K562 (cell line): ENCODE measurements around the gene SPINT1. TPM values are rescaled to one million over a fixed set of nuclear protein-coding genes. Genes with fewer than 3 reads are reported as not detected.

ENCODE experiments used
- ATAC-seq: fragments of 200-7000 bp; cut with Tn5 transposase; 3 replicates; pipeline ENCODE4 v1.9.1; 2020; ENCODE audit warnings: moderate library complexity
- BruUV-seq: library from RNA; stranded (reverse); fragments of 400-500 nt; replicated peaks from 2 replicates; lab custom pipeline; 2021; lab: Mats Ljungman, UMichigan
- CTCF ChIA-PET: fragments of 300-600 bp; formaldehyde crosslinking; extraction: SDS; loops from one replicate; lab custom pipeline; 2021; ENCODE audit warnings: low intra/inter-chr PET ratio; lab: Yijun Ruan, JAX
- POLR2A ChIA-PET: fragments of 300-600, 350-650 bp; sonication (Branson Sonifier 250); formaldehyde crosslinking; extraction: SDS; loops from one replicate; lab custom pipeline; 2021; ENCODE audit warnings: antibody characterized with exemption, inconsistent platforms; lab: Yijun Ruan, JAX
- DNase-seq, 4 experiments: peaks; one replicate each; pipeline versions ENCODE4 v3.0.0 to v3.0.0-alpha.2; 2011 to 2018; ENCODE audit warnings: low spot score in 3 of 4, mixed read lengths in 3 of 4; ENCODE audit errors: extremely low read depth in 1 of 4
- FAIRE-seq: peaks from 2 replicates; lab custom pipeline; 2011; peaks lifted over from hg19 to GRCh38; lab: Jason Lieb, UNC
- H2AFZ ChIP-seq: 2 replicates; pipeline ENCODE4 v1.6.0; 2011; ENCODE audit warnings: low read depth, low read length, control low read depth, inconsistent platforms
- H3K27ac ChIP-seq: fragments of 200-600 bp; 3 replicates; pipeline ENCODE4 v1.8.0; 2011; ENCODE audit warnings: low read depth, mild to moderate bottlenecking, control low read depth, inconsistent platforms, low read length, moderate library complexity, mixed read lengths; ENCODE audit errors: extremely low read depth
- H3K27me3 ChIP-seq, 2 experiments: fragments of 300-600 bp in 1 of 2; 2 replicates in 1 of 2; 3 replicates in 1 of 2; pipeline versions ENCODE4 v1.6.0 to v1.8.0; 2011; ENCODE audit warnings: inconsistent platforms in 2 of 2, low read length in 2 of 2, mild to moderate bottlenecking in 1 of 2, mixed read lengths in 1 of 2, moderate library complexity in 1 of 2; ENCODE audit not compliant: control insufficient read depth in 2 of 2, insufficient read depth in 2 of 2
- H3K36me3 ChIP-seq: fragments of 300-600 bp; 3 replicates; pipeline ENCODE4 v1.8.0; 2011; ENCODE audit warnings: mild to moderate bottlenecking, low read length, inconsistent platforms; ENCODE audit not compliant: control insufficient read depth, insufficient read depth
- H3K4me1 ChIP-seq, 2 experiments: fragments of 200-600 bp in 1 of 2; replicated peaks in 1 of 2; 2 replicates in 1 of 2; 3 replicates in 1 of 2; pipeline versions ENCODE4 v1.5.1 to v1.8.0; 2011; ENCODE audit warnings: inconsistent platforms in 2 of 2, low read length in 2 of 2, mild to moderate bottlenecking in 1 of 2, mixed read lengths in 1 of 2, moderate library complexity in 1 of 2; ENCODE audit not compliant: control insufficient read depth in 2 of 2, insufficient read depth in 2 of 2
- H3K4me2 ChIP-seq: 2 replicates; pipeline ENCODE4 v1.6.1; 2011; ENCODE audit warnings: low read length, control low read depth, inconsistent platforms, mixed read lengths; ENCODE audit not compliant: insufficient read depth
- H3K4me3 ChIP-seq: fragments of 200-600 bp; sonication (generic), shearing (Covaris generic); 2 replicates; pipeline ENCODE4 v1.5.1; 2016; ENCODE audit warnings: control low read depth, inconsistent platforms
- H3K79me2 ChIP-seq: fragments of 200-600 bp; 3 replicates; pipeline ENCODE4 v1.8.0; 2011; ENCODE audit warnings: low read length, inconsistent platforms; ENCODE audit not compliant: control insufficient read depth, insufficient read depth
- H3K9ac ChIP-seq, 2 experiments: 2 replicates each; pipeline versions ENCODE4 v1.6.0 to v1.6.1; 2011; ENCODE audit warnings: low read depth in 2 of 2, low read length in 2 of 2, control low read depth in 1 of 2, inconsistent platforms in 1 of 2, mild to moderate bottlenecking in 1 of 2, mixed read lengths in 1 of 2; ENCODE audit not compliant: insufficient read depth in 1 of 2
- H3K9me1 ChIP-seq: one replicate; pipeline ENCODE4 v1.6.0; 2011; ENCODE audit warnings: inconsistent platforms, mild to moderate bottlenecking, low read length, moderate library complexity; ENCODE audit not compliant: control insufficient read depth, insufficient read depth
- H3K9me3 ChIP-seq: replicated peaks from 2 replicates; pipeline ENCODE4 v1.5.1; 2011; ENCODE audit warnings: low read depth, low read length, inconsistent platforms; ENCODE audit not compliant: control insufficient read depth, insufficient read depth
- H4K20me1 ChIP-seq: replicated peaks from 2 replicates; pipeline ENCODE4 v1.6.1; 2011; ENCODE audit warnings: low read length, inconsistent platforms, mixed read lengths; ENCODE audit not compliant: control insufficient read depth, insufficient read depth
- CBFA2T2 ChIP-seq: fragments of 450-650 bp; conservative IDR thresholded peaks from 2 replicates; pipeline ENCODE4 v1.6.1; 2017; ENCODE audit warnings: mild to moderate bottlenecking
- ILK ChIP-seq: fragments of 450-650 bp; IDR thresholded peaks from 2 replicates; pipeline ENCODE4 v1.6.1; 2016; ENCODE audit warnings: missing genetic modification characterization, low read depth, mild to moderate bottlenecking, missing compliant biosample characterization, moderate library complexity, borderline replicate concordance
- NFATC3 ChIP-seq: fragments of 450-650 bp; IDR thresholded peaks from 2 replicates; pipeline ENCODE4 v1.6.1; 2017; ENCODE audit warnings: mild to moderate bottlenecking
- NFXL1 ChIP-seq: fragments of 450-650 bp; formaldehyde crosslinking; IDR thresholded peaks from 2 replicates; pipeline ENCODE4 v1.4.0; 2021; ENCODE audit warnings: mild to moderate bottlenecking
- RBBP5 ChIP-seq: fragments of 200-600 bp; sonication (generic); IDR thresholded peaks from 2 replicates; pipeline ENCODE4 v1.6.1; 2012; ENCODE audit warnings: borderline replicate concordance, mild to moderate bottlenecking, low read length, control low read depth, inconsistent platforms; ENCODE audit not compliant: insufficient read depth, poor library complexity, severe bottlenecking
- RREB1 ChIP-seq: fragments of 250-450 bp; sonication (Bioruptor Pico); IDR thresholded peaks from 2 replicates; pipeline ENCODE4 v1.4.0; 2020
- SOX6 ChIP-seq: fragments of 450-650 bp; IDR thresholded peaks from 2 replicates; pipeline ENCODE4 v1.6.1; 2014; ENCODE audit warnings: mild to moderate bottlenecking
- TCF3 ChIP-seq: sonication (generic); formaldehyde crosslinking; IDR thresholded peaks from 2 replicates; pipeline ENCODE4 v1.4.0; 2020; ENCODE audit warnings: mild to moderate bottlenecking, missing genetic modification reagents
- TCF7 ChIP-seq: sonication (generic); IDR thresholded peaks from 2 replicates; pipeline ENCODE4 v1.6.1; 2016; ENCODE audit warnings: antibody characterized with exemption, borderline replicate concordance
- ZNF146 ChIP-seq: IDR thresholded peaks from one replicate; pipeline ENCODE4 v1.6.1; 2018; ENCODE audit warnings: missing compliant biosample characterization; ENCODE audit not compliant: unreplicated experiment
- ZNF280A ChIP-seq: fragments of 450-650 bp; IDR thresholded peaks from 2 replicates; pipeline ENCODE4 v1.6.1; 2018; ENCODE audit warnings: mild to moderate bottlenecking, low read depth; ENCODE audit not compliant: partially characterized antibody
- ZNF316 ChIP-seq: fragments of 450-650 bp; IDR thresholded peaks from 2 replicates; pipeline ENCODE4 v1.6.1; 2016
- ZNF445 ChIP-seq: fragments of 250-450 bp; sonication (Bioruptor Pico); IDR thresholded peaks from 2 replicates; pipeline ENCODE4 v1.4.0; 2020; ENCODE audit warnings: low read depth, mild to moderate bottlenecking, moderate library complexity
- ZNF785 ChIP-seq: fragments of 250-450 bp; sonication (Bioruptor Pico); IDR thresholded peaks from 2 replicates; pipeline ENCODE4 v1.4.0; 2020; ENCODE audit warnings: mild to moderate bottlenecking
- WGBS: fragments of 100-300 bp; shearing (Covaris generic); methylation state at CpG from one replicate; pipeline ENCODE4 v1.1.6; 2016; ENCODE audit warnings: low coverage, mixed read lengths; ENCODE audit not compliant: insufficient coverage; ENCODE audit errors: missing lambda C conversion rate; 5-methylcytosine and 5-hydroxymethylcytosine counted together
- in situ Hi-C: fragments of 300-500 bp; cut with MboI; formaldehyde crosslinking; loops from 4 replicates; pipeline ENCODE4 v1.15.0; 2018; ENCODE audit warnings: inconsistent platforms, mixed read lengths
- intact Hi-C: fragments of 100-400 bp; cut with micrococcal nuclease; formaldehyde crosslinking; loops from 2 replicates; pipeline ENCODE4 v1.14.2; 2022
- polyA plus RNA-seq, 8 experiments: library from polyadenylated mRNA; depleted of rRNA in 4 of 8; stranded (reverse) in 5 of 8; unstranded in 3 of 8; fragments of >200 nt; fragmentation: Nextera tagmentation in 2 of 8; fragmentation: Illumina TruSeq in 1 of 8; extraction: Ambion mirVana in 2 of 8; extraction: Trizol in 1 of 8; gene quantifications; 2 replicates each; pipeline versions ENCODE4 v1.2.1 to v1.2.3, GENCODE V29; 2011 to 2014; ENCODE audit warnings: inconsistent platforms in 1 of 8, missing spikeins in 1 of 8
- total RNA-seq, 7 experiments: library from RNA; depleted of rRNA in 6 of 7; stranded (reverse); fragments of >200 nt in 6 of 7; fragmentation: Illumina TruSeq in 2 of 7; extraction: Trizol in 2 of 7; gene quantifications; 2 replicates each; pipeline versions ENCODE4 v1.2.1 to v1.2.3, GENCODE V29; 2011 to 2021; ENCODE audit warnings: low replicate concordance in 1 of 7
- TF ChIP-seq, protein P1 (sequence below): fragments of 450-650 bp; conservative IDR thresholded peaks from 2 replicates; pipeline ENCODE4 v1.6.1; 2016; ENCODE audit warnings: missing genetic modification characterization, low read depth, mild to moderate bottlenecking, missing compliant biosample characterization, moderate library complexity

The SPINT1 gene
- total and polyA plus RNA-seq, 9 of the 15 experiments (the other 6 are each of a cell fraction or from before 2014, with no cell fraction given) = 0.78 to 4.5 (median 1.5) TPM

GRCh38 chr15:40829115-40829514 lies 14.7 kb upstream of the SPINT1 start:
- peak overlapping the region; percentile 17; the same call in 1 of the 2 replicates for H3K4me2 ChIP-seq
- peak overlapping the region; percentile 88 for H2AFZ ChIP-seq
- BruUV-seq = no TSS peak
- in situ Hi-C loops (no loop called here), intact Hi-C loops (no loop called here)
- FAIRE-seq (no peak), DNase-seq (no peak), ATAC-seq (peak; percentile 32)
- peaks cover 4% of the 10 kb centered on the region for H4K20me1 ChIP-seq
- peaks cover 5 to 28% of the 10 kb centered on the region in 2 experiments; a peak in 4 of 5 replicates for H3K4me1 ChIP-seq
- no peaks in the 10 kb centered on the region for H3K9me3 ChIP-seq
- WGBS = 45% methylated on average over 7 of the region's 7 CpGs
- no peak overlapping the region for H3K9ac ChIP-seq
- no peaks in the 10 kb centered on the region for H3K27me3 ChIP-seq
- no peaks in the 10 kb centered on the region for H3K9me1 ChIP-seq
- CTCF ChIA-PET = no interaction called here
- POLR2A ChIA-PET = interaction anchor here (1.0 to 1.4 kb wide), 3 partner anchors 14 to 18 kb away, joined by 3 to 10 read pairs (median 7); no protein-coding TSS in a partner anchor
- H3K36me3 ChIP-seq = no peaks in the 10 kb centered on the region
- no peak overlapping the region for H3K27ac ChIP-seq
- no peaks in the 10 kb centered on the region for H3K79me2 ChIP-seq
- H3K4me3 ChIP-seq = no peak overlapping the region
- TF ChIP-seq ZNF445 (CRISPR knock-in tag) (no peak), ZNF316 (peak; percentile 91), ZNF280A (no peak), CBFA2T2 (peak; percentile 38; the same call in 1 of the 2 replicates), TCF3 (CRISPR knock-in tag) (no peak), RREB1 (CRISPR knock-in tag) (no peak), NFXL1 (CRISPR knock-in tag) (no peak), TCF7 (no peak), RBBP5 (no peak), ZNF785 (CRISPR knock-in tag) (no peak), ZNF146 (CRISPR knock-in tag) (no peak), ILK (no peak), NFATC3 (no peak), SOX6 (no peak)
- TF ChIP-seq, protein P1, sequence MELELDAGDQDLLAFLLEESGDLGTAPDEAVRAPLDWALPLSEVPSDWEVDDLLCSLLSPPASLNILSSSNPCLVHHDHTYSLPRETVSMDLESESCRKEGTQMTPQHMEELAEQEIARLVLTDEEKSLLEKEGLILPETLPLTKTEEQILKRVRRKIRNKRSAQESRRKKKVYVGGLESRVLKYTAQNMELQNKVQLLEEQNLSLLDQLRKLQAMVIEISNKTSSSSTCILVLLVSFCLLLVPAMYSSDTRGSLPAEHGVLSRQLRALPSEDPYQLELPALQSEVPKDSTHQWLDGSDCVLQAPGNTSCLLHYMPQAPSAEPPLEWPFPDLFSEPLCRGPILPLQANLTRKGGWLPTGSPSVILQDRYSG = no peak
